ENCODE measurements around the gene MOB1B.

Gene MOB1B

DNA sequence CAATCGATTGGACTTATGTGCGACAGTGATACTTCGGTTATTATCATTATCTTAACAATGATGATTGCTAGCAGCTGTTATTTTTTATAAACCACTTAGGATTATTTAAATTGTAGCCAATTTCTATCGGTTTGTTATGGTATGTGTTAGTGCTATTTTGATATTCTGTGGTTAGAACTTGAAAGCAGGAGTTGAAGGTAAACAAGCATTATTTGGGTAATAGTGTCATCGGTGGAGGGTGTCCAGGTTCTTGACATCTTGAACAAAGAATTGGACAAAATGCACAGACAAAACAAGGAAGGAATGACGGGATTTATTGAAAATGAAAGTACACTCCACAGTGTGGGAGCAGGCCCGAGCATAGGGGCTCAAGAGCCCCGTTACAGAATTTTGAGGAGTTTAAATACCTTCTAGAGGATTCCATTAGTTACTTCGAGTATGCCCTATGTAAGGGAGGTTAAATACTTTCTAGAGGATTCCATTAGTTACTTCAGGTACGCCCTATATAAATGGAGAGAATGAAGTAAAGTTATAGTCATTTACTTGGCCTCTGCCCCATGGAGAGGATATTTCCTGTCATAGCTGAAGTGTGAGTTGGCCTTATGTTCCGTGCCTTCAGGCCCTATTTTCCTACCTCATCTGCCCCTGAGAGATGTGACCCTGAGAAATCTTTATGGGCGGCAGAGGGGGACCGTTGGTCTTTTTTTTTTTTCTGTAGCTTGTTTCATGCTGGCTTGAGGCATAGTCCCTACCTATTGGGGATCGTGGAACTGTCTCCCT, 13.1 kb downstream of the MOB1B start:
- no peak for DNase-seq

- no peak for DNase-seq
Observed at GRCh38 chr4:70915874-70916559, 13.8 kb downstream of the MOB1B start.

DNA sequence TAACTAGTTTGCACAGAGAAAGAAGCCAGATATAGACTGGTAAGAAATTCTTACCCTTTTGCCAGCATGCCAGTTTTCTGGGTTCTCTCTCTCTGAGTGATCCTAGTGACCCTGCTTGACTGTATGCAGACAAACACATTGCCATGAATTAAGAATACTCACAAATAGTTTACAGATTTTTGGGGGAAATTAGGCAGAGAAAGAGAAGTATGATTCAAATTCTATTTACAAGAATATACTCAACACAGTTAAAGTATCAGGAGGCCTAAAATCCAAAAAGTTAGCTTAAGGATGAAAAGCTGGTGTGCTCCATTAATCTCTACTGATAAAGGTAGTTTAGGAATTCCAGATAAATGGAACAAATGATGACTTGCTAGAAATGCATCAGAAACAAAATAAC, 18.4 kb downstream of the MOB1B start:
- no peak for DNase-seq

- no peak for DNase-seq
Observed at GRCh38 chr4:70925418-70925817, 23.2 kb downstream of the MOB1B start.

DNA sequence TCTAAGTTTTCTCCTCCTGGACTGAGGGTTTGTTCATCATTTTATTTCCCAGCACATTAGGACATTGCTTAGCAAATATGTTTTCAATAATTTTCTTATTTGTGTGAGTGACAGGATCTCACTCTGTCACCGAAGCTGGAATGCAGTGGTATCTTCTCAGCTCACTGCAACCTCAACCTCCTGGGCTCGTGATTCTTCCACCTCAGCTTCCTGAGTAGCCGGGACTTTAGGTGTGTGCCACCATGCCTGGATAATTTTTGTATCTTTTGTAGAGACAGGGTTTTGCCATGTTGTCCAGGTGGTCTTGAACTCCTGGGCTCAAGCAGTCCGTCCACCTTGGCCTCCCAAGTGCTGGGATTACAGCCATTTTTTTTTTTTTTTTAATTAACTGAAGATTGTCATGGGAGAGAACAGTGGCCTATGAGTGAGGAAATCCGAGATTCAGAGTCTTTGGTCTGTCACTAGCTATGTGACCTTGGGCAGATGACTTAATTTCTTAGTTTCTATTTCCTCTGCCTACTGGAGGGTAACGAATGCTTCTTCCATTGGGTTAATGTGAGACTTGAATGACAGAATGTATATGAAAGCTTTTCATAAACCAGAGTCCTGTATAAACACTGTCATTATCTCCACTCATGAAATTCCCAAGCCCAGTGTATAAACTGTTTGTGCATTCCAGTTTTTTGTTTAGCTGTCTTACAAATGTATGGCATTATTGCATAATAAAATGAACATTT, 23.9 kb downstream of the MOB1B start:
- no peak for DNase-seq

GRCh38 chr4:70927502-70928137, 25.5 kb downstream of the MOB1B start:
- no peak for DNase-seq

DNA sequence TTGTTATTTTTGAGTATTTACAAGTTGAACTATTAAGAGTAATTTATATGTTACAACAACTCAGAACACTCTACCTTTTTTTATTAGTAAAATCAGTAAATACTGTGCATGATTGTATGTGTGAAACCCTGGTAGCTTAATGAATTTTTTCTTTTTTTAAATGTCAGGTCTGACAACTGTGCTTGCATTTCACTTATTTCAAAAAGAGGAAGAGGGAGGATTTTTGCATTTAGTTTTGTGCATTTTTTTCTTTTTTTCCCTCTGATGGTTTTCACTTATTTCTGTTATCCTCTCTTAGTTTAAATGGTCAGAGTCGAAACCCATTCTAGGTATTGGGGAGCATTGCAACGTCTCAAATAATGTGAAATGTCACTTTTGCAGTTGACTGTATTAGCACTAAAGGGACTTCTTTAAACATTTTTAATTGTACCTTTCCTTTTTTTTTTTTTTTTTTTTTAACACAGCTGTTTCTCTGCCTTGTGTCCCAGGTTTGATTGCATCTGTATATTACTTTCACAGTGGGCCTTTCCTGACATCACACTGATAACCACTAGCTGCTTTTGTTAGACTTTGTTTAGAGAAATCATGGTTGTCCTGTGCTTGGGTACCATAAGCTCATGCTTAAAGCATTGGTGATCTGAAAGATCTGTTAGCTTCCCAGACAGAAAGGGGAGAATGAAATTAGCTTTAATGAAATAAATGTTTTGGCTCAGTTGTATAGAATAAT, 28.5 kb downstream of the MOB1B start:
- DNase-seq = no peak

DNA sequence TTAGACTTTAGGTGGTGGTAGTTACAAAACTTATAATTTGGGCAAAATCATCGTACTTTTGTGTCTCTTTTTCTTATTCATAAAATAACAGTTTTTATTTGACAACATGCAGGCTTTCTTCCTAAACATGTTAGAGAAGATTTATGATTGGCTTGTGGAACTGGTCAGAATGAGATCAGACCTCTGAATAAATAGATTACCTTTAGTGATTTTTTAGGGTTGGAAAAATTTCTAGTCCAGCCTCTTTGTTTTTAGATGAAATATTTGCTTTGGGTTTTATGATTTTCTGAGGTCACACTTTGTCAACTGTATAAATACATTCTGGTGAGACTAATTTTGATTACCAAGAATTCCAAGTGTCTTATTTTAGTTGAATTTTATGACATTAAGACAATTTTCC, 29.2 kb downstream of the MOB1B start:
- no peak for DNase-seq

DNA sequence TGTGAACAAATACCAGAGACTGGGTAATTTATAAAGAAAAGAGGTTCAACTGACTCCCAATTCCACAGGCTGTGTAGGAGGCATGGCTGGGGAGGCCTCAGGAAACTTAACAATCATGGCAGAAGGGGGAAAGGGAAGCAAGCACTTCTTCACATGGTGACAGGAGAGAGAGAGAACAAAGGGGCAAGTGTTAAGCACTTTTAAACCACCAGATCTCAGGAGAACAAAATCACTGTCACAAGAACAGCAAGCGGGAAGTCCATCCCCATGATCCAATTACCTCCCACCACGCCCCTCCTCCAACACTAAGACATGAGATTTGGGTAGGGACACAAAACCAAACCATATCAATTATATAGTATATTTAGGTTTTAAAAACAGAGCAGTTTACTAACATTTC, 30.8 kb downstream of the MOB1B start:
- no peak for DNase-seq

DNA sequence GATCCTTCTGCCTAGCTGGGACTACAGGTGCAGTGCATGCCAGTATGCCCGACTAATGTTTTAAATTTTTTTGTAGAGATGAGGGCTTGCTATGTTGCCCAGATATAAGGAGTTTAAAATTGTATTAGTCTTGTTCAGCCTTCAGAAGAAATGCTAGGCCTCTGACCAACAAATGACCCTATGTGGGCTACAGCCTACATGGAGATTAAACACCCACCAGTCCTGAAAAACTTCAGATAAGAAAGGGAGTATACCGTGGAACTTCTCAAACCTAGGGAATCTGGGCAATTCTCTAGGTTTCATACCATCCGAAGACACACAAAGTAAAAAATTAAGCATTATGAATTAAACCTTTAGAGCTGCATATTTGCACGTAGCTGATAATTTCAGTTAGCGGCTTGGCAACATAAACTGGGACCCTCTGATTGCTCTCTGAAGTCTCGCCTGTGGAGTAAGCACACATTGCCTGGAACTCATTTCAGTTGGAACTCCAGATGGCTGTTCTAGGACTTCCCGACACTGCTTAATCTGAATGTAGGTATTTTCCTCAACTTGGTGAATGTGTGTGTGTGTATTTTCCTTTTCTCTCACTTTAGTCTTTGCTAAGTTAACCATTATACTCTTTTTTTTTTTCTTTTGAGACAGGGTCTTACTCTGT, 33.0 kb downstream of the MOB1B start:
- no peak for DNase-seq

DNA sequence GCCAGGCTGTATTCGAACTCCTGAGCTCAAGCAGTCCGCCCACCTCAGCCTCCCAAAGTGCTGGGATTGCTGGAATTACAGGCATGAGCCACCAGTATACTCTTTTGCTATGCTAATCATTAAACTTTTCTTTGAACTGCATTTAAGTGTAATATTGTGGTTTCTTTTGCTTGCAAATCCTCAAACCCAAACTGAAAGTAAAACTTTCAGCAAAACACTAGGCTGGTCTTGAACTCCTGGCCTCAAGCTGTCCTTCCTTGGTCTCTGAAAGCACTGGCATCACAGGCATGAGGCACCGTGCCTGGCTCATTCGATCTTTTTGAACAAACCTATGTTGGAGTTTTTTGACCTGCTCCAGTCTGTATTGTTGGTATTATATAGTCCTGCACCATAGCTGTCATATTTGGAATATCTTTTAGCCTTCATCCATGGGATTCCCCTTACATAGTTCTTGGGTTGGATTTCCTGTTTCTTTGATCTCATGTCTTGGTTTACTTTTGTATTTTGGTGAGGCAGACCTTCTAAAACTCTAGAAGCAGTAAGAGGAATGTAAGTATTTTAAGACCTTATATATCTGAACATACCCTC, 34.1 kb downstream of the MOB1B start:
- DNase-seq = no peak

DNA sequence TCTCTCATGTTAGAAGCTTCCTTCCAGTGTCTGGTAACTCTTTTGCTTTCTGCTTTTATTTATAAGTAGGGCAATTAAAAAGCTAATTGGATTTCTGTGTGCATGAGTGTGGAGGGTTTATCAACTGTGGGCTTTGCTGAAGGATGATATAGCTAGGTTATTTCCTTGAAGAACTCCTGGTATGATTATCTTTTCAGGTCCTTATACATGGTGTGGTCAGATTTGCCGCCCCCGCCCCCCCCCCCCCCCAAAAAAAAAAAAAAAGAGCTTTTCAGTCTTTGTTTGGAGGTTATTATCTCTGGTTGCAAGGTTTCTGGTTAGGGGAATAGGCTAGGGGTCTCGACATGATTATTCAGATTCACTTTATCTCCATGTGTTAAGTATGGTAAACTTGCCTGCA, 35.9 kb downstream of the MOB1B start:
- DNase-seq = no peak

DNA sequence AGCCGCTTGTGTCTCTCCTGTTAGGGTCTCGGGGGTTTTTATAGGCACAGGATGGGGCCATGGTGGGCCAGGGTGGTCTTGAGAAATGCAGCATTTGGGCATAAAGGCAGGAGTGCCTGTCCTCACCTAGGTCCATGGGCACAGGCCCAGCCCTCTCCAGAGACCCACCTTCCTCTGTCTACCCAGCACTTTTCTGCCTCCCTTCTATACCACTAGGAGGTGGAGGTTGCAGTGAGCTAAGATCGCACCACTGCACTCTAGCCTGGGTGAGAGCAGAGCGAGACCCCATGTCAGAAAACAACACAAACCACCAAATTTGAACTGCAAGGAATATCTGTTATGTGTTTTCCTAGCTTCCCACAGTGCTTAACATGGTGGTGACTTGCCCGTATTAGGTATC, 38.0 kb downstream of the MOB1B start:
- no peak for DNase-seq

DNA sequence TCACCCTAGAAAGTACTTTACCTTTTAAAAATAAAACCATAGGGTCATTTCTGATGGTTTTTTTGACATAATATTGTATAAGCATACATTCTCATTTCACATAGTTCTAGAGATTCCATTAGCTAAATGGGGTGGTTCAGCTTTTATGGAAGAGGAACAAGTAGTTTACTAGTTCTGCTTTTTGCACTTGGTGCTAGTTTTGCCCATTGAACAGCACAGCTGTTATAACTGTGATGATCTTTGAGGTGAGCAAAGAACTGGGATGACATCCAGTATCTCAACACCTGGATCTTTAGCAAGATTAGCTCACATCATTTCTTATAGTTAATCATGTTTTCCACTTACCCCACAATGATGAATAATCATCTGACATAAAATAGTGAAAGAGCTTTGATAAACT, 40.9 kb downstream of the MOB1B start:
- DNase-seq = no peak

- DNase-seq = no peak
Observed at GRCh38 chr4:70945046-70945445, 42.9 kb downstream of the MOB1B start.

- no peak for DNase-seq
Observed at GRCh38 chr4:70945452-70946055, 43.4 kb downstream of the MOB1B start.

- DNase-seq = no peak
Observed at GRCh38 chr4:70946939-70947338, 44.8 kb downstream of the MOB1B start.

DNA sequence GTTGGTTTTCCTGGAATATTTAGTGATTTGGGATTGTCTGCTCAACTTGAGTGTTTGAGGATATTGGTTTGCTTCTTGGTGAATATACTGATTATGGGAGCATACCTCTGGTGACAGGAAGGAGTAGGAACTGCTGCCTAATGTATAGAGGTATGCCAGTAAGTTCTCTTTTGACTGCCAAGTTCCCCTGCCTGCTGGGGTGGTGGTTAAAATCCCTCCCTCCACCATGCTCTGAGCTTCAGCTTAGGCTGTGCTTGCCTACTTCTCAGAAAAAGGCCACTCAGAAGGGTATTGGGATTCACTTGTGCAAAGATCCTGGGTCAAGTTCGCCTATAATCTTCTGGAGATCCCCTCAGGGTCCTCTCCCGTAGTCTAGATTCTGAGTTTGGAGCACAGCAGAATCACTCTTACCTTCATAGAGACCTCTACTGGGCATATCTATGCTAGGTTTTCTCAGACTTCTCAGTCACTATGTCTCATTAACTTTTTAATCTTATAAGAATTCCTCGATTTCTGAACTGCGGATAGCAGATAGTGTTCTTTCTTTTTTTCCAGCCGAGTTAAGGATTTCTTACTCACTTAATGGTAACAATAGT, 46.6 kb downstream of the MOB1B start:
- DNase-seq = no peak

DNA sequence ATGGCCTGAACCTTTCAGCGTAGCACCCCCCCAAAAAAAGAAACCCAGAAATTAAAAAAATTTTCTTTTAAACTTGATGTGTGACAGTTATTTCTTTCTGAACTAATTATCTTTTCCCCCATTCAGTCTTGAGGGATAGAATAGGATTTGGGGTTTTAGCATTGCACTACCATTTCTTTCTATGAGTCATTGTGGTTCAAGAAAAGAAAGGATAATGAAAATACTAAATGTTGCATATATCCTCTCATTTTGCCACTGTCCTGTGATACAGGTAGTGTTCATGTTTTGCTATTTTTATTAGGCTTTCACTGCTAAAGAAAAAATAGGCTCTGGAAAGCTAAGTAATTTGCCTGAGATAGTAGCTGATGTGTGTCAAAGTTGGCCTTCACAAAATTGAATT, 51.9 kb downstream of the MOB1B start:
- DNase-seq = no peak

DNA sequence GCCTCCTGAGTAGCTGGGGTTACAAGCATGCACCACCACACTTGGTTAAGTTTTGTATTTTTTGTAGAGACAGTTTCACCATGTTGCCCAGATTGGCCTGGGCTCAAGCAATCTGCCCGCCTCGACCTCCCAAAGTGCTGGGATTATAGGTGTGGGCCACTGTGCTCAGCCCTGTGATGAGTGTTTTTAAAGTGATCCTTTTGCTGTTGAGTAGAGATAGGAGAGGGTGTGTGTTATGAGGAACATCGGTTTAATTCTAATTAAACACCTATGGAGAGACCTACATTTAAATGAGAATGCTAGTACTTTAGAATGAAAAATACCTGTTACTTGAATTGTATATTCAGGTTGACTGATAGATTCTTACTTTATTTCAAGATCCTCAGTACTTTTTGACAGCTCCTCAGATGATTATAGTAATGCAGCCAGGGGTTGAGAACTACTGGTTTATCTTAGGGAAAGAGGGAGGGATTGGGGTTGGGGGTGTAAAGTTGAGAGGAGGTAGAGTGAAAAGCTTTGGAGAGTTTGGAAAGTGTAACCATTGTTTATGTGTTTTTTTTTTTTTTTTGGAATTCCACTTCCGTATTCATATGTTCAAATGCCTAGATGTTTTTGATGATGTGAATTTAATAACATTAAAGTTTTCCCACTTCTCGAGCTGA, 54.5 kb downstream of the MOB1B start:
- no peak for DNase-seq
